Psoas muscle (tissue), 8 donors: ENCODE results near the gene FTMT. TPM values are rescaled to one million over a fixed set of nuclear protein-coding genes. Genes with fewer than 3 reads are reported as not detected.
"Not testable (repeated sequence)": the region's sequence is repeated elsewhere in the genome, so short reads cannot be mapped to it uniquely, and the experiment has no call there.

Experiments used
- ATAC-seq, 4 donors: fragments of 200-7000 bp; cut with Tn5 transposase; one replicate each; pipeline ENCODE4 v1.9.1; 2020; ENCODE audit warnings: moderate library complexity in 3 of 4, mild to moderate bottlenecking in 2 of 4
- DNase-seq, 2 donors: peaks; one replicate each; pipeline ENCODE4 v3.0.0-alpha.2; 2020
- H3K27ac ChIP-seq: fragments of 200-600 bp; one replicate; pipeline ENCODE4 v1.8.0; 2022
- H3K27me3 ChIP-seq, 3 donors: fragments of 200-600 bp in 1 of 3; one replicate each; pipeline versions ENCODE4 v1.6.1 to v1.8.0; 2013 to 2022; ENCODE audit warnings: low read length in 2 of 3, mild to moderate bottlenecking in 2 of 3, moderate library complexity in 1 of 3; ENCODE audit not compliant: insufficient read depth in 3 of 3
- H3K36me3 ChIP-seq, 2 donors: fragments of 200-600 bp in 1 of 2; one replicate each; pipeline versions ENCODE4 v1.6.1 to v1.8.0; 2013 to 2022; ENCODE audit warnings: low read depth in 1 of 2, mild to moderate bottlenecking in 1 of 2, moderate library complexity in 1 of 2; ENCODE audit not compliant: insufficient read depth in 1 of 2
- H3K4me1 ChIP-seq: fragments of 200-600 bp; one replicate; pipeline ENCODE4 v1.8.0; 2022
- H3K4me3 ChIP-seq: fragments of 200-600 bp; one replicate; pipeline ENCODE4 v1.8.0; 2022; ENCODE audit warnings: mild to moderate bottlenecking
- H3K9me3 ChIP-seq: fragments of 200-600 bp; one replicate; pipeline ENCODE4 v1.8.0; 2022
- WGBS, 3 donors: extraction: QIAGEN DNeasy Blood & Tissue Kit; methylation state at CpG; one replicate each; pipeline versions ENCODE4 v1.1.6 to v1.1.7; 2013; 5-methylcytosine and 5-hydroxymethylcytosine counted together
- intact Hi-C, 2 donors: fragments of 100-400 bp; cut with DNase I; formaldehyde crosslinking; loops; one replicate each; pipeline versions ENCODE4 v1.11.0 to v1.14.2; 2022
- long read RNA-seq, 2 donors: library from polyadenylated mRNA; unstranded; transcript quantifications; one replicate each; pipeline ENCODE4 v2.0.0, GENCODE V29; 2021
- polyA plus RNA-seq, 3 donors: library from polyadenylated mRNA; stranded (reverse); fragments of 200-250 nt; gene quantifications; one replicate each; pipeline ENCODE4 v1.2.3, GENCODE V29; 2013
- total RNA-seq, 4 donors: library from RNA; stranded (reverse); fragmentation: NEBNext Ultra II Directional in 2 of 4; extraction: Animal tissue kit (Norgen Biotek cat#: 25700) in 2 of 4; gene quantifications; one replicate each; pipeline versions ENCODE4 v1.2.1 to v1.2.4, GENCODE V29; 2021 to 2023
- TF ChIP-seq, protein P1 (sequence below): fragments of 200-600 bp; IDR thresholded peaks from one replicate; pipeline ENCODE4 v1.8.0; 2022; ENCODE audit warnings: antibody characterized with exemption
- donor health status: healthy with polysubstance abuse.
- donor health status: DM: no; HTN: no; CAD: no; lungs with moderate emphysema.
- donor health status: Bipolar disorder and iron deficiency.
- donor health status: healthy.
- donor health status: DM: yes; HTN: yes; CAD: no.
- donor health status: DM: no; HTN: no; CAD: no.
- donor health status: DM: no; HTN: no; CAD: no.
- donor health status: DM: yes; HTN: yes; CAD: no.

FTMT gene
- total RNA-seq = not detected
- not detected for polyA plus RNA-seq
- long read RNA-seq, donor 1 = 0 reads
- long read RNA-seq, donor 2 = 0 reads

DNA sequence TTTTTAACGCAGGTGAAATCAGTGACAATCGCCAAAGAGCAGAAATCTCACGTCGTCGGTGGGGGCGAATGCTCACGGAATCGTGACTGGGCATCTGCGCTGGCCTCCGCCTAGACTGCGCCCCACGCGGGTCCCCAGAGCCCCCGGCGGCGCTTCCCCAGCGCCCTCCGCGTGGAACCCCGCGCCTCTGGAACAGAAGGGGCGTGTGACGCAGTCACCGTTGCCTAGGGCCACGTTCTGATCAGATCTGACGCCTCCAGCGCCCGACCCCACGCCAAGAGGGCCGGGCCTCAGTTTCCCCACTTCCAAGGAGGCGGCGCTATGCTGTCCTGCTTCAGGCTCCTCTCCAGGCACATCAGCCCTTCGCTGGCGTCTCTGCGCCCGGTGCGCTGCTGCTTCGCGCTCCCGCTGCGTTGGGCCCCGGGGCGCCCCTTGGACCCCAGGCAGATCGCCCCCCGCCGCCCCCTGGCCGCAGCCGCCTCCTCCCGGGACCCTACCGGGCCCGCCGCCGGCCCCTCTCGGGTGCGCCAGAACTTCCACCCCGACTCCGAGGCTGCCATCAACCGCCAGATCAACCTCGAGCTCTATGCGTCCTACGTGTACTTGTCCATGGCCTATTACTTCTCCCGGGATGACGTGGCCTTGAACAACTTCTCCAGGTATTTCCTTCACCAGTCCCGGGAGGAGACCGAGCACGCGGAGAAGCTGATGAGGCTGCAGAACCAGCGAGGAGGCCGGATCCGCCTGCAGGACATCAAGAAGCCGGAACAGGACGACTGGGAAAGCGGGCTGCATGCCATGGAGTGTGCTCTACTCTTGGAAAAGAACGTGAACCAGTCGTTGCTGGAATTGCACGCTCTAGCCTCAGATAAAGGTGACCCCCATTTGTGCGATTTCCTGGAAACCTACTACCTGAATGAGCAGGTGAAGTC, at the start of gene FTMT:
FTMT (plus strand) TSS at position 240 of the 932 bp plus-strand sequence; CDS start at position 322, 82 bp downstream.
- WGBS, 3 donors = 94 to 95% (median 95%) methylated on average over 77 of the region's 77 CpGs
- TF ChIP-seq, protein P1, sequence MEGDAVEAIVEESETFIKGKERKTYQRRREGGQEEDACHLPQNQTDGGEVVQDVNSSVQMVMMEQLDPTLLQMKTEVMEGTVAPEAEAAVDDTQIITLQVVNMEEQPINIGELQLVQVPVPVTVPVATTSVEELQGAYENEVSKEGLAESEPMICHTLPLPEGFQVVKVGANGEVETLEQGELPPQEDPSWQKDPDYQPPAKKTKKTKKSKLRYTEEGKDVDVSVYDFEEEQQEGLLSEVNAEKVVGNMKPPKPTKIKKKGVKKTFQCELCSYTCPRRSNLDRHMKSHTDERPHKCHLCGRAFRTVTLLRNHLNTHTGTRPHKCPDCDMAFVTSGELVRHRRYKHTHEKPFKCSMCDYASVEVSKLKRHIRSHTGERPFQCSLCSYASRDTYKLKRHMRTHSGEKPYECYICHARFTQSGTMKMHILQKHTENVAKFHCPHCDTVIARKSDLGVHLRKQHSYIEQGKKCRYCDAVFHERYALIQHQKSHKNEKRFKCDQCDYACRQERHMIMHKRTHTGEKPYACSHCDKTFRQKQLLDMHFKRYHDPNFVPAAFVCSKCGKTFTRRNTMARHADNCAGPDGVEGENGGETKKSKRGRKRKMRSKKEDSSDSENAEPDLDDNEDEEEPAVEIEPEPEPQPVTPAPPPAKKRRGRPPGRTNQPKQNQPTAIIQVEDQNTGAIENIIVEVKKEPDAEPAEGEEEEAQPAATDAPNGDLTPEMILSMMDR = no peak
- no peaks in the 10 kb centered on the region for H3K27me3 ChIP-seq

DNA sequence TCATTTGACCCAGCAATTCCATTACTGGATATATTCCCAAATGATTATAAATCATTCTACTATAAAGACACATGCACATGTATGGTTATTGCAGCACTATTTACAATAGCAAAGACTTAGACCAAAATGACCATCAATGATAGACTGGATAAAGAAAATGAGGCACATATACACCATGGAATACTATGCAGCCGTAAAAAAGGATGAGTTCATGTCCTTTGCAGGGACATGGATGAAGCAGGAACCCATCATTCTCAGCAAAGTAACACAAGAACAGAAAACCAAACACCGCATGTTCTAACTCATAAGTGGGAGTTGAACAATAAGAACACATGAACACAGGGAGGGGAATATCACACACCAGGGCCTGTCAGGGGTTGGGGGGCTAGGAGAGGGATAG, 46.4 kb upstream of the FTMT start:
- H3K27ac ChIP-seq, H3K4me3 ChIP-seq, H3K4me1 ChIP-seq, H3K36me3 ChIP-seq, H3K27me3 ChIP-seq, intact Hi-C loops, DNase-seq, ATAC-seq, H3K9me3 ChIP-seq: not testable (repeated sequence)
- WGBS, 3 donors = 82 to 88% (median 87%) methylated on average over 2 of the region's 2 CpGs

More for the DNA sequence above, at the start of gene FTMT:
- Histone ChIP-seq H3K27ac (no peak within 1 kb of the TSS), H3K36me3 (no peaks in the 10 kb centered on the region), H3K4me1 (no peaks in the 10 kb centered on the region), H3K9me3 (no peaks in the 10 kb centered on the region), H3K4me3 (no peak within 1 kb of the TSS)
- intact Hi-C loops = no loop called here
- DNase-seq (no peak), ATAC-seq (no peak)

DNA sequence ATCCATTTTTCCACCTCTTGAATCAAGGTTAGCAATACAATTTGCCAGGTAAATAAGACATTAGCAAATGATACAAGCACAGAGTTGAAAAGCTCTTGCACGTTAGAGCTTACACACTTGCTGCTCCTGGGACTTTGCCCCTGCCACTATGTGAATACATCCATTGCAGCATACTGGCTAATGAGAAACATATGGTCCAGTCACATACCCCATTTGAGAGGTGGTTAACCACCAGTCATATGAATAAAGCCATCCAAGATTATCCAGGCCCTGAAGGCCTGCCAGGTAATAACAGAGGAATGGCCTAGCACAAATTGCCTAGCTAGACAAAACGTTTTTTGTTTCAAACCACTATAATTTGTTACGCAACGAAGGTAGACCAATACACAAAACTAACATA, 45.8 kb upstream of the FTMT start:
- 58 to 61% (median 58%) methylated on average over 4 of the region's 4 CpGs for WGBS, 3 donors
- Histone ChIP-seq H3K4me3 (no peak overlapping the region), H3K4me1 (no peaks in the 10 kb centered on the region), H3K36me3 (no peaks in the 10 kb centered on the region), H3K9me3 (no peaks in the 10 kb centered on the region), H3K27ac (no peak overlapping the region), H3K27me3 (no peaks in the 10 kb centered on the region)
- ATAC-seq (no peak), DNase-seq (no peak)
- intact Hi-C loops = no loop called here
- TF ChIP-seq, protein P1 = no peak

DNA sequence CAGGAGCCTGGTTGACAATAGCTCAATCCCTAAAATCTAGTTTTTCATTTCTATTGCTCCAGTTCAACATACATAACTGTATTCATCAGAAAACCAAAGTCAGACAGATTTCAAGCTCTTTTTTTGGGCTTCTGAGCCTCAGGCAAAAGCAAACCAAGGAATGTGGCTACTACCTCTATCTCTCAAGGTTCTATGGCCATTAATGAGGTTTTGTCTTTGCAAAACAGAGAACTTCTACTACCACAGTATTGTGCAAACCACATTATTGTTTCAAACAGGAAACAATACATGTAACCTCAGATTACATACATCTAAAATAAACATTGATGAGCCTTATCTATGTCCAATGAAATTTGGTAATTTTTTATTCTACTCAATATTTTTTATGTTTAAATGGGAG, 35.5 kb upstream of the FTMT start:
- Histone ChIP-seq H3K27ac (no peak overlapping the region), H3K9me3 (no peaks in the 10 kb centered on the region), H3K4me3 (no peak overlapping the region), H3K27me3 (no peaks in the 10 kb centered on the region), H3K4me1 (no peaks in the 10 kb centered on the region), H3K36me3 (no peaks in the 10 kb centered on the region)
- intact Hi-C loops = no loop called here
- TF ChIP-seq, protein P1 = no peak
- DNase-seq (no peak), ATAC-seq (no peak)

DNA sequence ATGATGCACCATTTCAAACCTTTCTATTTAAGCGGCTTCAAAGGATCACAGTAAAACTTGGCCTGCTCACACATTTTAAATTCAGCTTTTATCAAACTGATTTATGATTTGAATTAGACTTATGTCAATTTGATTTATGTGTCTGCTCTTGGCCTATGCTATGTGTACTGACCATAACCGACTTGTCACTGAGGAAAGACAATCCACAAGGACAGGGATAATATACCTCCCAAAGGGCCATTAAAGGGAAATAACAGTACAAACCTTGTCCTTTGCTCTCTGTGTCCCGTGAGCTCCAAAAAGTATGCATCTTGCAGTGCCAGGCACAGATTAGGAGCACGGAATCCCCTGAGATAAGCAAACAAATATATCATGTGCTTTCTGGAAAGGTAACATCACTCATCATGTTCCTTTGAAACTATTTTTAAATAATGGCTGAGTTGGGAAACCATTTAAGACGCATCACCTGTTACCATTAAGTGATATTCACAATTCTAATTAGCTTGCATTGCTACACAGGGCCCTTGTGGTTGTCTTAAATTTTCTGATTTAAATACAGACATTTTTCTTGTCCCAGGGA, 31.9 kb upstream of the FTMT start:
- no peak for DNase-seq
- Histone ChIP-seq H3K36me3 (no peaks in the 10 kb centered on the region), H3K9me3 (peaks cover 8% of the 10 kb centered on the region), H3K27me3 (no peaks in the 10 kb centered on the region), H3K4me1 (no peaks in the 10 kb centered on the region), H3K4me3 (no peak overlapping the region), H3K27ac (peak overlapping the region; percentile 61)
- ATAC-seq = peak; percentile 78 to 93 (median 91)
- WGBS, 3 donors = 25 to 31% (median 26%) methylated on average over 5 of the region's 5 CpGs
- TF ChIP-seq, protein P1 = no peak
- intact Hi-C loops = no loop called here
